C4-2B (cell line): ENCODE data around the gene PRUNE2.
A peak's percentile ranks its signal among the peaks of the same experiment; 100 is the strongest.

Experiments
- CTCF ChIP-seq: fragments of 450-650 bp; conservative IDR thresholded peaks from 2 replicates; pipeline ENCODE4 v1.5.1; 2017; ENCODE audit warnings: mild to moderate bottlenecking
- ZFX ChIP-seq: fragments of 450-650 bp; IDR thresholded peaks from 2 replicates; pipeline ENCODE4 v1.6.1; 2017

DNA sequence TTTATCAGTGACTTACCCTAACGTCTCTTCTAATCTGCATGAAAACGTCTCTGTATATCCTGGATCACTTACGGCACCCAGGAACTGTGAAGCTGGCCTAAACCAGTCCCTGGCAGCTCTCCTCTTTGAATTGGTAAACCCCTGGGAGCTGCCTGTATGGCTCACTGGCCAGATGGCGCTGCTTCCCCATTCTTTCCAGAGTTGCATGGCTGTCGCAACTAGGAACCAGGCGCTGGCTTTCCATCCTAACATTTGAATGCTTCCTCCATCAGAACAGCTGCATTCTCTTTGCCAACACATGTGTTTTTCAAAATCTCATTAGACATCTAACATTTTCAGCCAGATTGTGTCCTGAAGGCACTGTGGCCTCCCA, 149.7 kb downstream of the PRUNE2 start:
- TF ChIP-seq CTCF (peak; percentile 21; the same call in 1 of the 2 replicates), ZFX (no peak)
